Activated CD8-positive, alpha-beta memory T cell treated with anti-CD3 and anti-CD28 coated beads for 24 hours (primary cell): ENCODE data around the gene BPTF.
"Not testable (repeated sequence)": the region's sequence is repeated elsewhere in the genome, so short reads cannot be mapped to it uniquely, and the experiment has no call there.

Experiments used
- DNase-seq: peaks from one replicate; pipeline ENCODE4 v3.0.0-alpha.2; 2020

BPTF gene

DNA sequence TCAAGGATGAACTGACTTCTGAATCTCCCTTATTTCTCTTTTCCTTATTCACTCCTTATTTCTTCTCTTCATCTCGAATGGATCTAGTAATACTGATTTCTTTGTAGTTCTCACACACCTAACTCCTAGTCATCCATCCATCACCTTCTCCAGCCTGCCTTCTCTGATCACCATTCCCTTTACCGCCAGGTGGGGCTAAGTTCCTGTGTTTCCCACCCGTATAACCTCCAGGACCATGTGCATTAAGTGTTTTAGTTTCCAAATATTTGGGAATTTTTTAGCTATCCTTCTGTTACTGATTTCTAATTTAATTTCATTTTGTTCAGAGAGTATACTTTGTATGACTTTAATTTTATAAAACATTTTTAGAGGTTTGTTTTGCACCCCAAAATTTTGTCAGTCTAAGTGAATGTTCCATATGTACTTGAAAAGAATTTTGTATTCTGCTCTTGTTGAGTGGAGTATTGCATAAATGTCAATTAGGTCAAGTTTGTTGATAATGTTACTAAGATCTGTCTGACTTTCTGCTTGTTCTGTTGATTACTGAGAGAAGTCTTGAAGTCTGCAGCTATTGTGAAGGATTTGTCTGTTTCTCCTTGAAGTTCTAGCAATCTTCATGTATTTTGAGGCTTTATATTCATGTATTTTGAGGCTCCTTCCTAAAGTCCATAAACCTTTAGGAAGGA is 8.8 kb downstream of the BPTF start:
- no peak for DNase-seq

- DNase-seq: no peak
Measured at GRCh38 chr17:67834634-67835033, 9.3 kb downstream of the BPTF start.

DNA sequence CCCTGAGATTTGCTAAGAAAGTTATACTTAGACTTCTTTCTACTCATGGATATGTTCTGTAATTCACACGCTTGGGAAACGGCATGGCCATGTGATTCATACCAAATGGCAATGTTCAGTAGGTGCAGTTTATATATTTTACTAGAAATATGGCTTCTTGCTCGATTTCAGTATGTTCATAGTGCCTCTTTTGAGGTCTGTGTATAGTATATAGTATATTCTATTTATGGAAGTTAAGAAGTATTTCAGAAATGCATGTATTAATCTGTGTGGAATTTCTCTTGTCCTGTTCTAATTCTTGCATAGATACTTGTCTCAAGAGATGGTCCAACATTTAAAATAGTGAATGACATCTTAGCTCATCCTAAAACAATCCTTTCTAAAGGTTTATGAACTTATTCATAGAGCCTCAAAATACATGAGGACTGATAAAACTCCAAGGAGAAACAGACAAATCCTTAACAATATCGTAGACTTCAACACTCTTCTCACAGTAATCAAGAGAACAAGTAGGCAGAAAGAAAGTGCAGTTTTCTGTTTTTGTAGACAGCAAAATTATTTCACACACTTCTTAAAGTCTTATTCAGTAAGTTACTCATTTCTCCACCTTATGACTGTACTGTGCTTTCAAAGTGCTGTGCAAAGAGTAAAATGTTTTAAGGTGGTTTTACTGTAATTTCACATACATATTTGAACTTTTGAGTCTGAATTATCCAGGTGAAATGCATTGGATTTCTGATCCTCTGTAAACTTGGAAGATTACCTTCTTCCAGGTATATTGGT is 11.1 kb downstream of the BPTF start:
- DNase-seq: no peak

- DNase-seq: no peak
Measured at GRCh38 chr17:67837965-67838364, 12.7 kb downstream of the BPTF start.

DNA sequence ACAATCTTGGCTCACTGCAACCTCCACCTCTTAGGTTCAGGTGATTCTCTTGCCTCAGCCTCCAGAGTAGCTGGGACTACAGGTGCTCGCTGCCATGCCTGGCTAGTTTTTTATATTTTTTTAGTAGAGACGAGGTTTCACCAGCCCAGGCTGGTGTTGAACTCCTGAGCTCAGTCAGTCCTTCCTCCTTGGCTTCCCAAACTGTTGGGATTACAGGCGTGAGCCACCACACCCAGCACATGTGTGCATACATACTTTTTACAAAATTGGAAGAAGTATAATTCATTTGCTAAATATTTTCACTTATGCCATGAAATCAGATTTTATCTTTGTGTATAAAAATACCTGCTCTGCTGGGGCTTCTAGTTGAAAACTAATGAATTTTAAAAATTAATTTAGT is 13.2 kb downstream of the BPTF start:
- DNase-seq: no peak

DNA sequence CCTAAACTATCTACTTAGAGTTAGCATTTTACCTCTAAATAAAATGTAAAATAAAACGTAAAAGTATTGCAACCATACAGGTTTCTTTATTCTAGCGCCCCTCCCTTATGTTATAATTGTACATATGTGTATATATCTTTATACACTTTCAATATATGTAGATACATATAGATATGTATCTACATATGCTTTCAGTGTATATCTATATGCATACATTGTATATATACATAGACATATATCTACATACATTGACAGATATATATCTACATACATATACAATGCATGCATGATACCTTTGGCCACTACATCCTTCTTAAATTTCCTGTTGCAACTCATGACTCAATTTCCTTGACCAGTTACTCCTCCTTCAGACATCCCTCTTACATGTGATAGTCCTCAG is 16.7 kb downstream of the BPTF start:
- no peak for DNase-seq

DNA sequence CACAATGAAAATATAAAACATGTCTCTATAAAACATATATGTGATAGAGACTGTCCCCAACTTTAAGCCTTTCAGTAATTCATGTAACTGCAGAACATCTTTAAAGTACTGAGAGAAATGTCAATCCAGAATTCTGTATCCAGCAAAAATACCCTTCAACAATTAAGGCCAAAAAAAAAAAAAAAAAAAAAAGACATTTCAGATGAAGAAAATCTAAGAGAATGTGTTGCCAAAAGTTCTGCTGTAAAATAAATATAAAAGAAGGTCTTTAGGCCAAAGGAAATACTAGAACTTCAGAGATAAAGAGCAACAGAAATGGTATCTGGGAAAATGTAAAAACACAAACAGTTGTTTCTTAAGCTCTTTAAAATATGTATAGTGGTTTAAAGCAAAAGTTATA is 17.3 kb downstream of the BPTF start:
- DNase-seq: no peak

DNA sequence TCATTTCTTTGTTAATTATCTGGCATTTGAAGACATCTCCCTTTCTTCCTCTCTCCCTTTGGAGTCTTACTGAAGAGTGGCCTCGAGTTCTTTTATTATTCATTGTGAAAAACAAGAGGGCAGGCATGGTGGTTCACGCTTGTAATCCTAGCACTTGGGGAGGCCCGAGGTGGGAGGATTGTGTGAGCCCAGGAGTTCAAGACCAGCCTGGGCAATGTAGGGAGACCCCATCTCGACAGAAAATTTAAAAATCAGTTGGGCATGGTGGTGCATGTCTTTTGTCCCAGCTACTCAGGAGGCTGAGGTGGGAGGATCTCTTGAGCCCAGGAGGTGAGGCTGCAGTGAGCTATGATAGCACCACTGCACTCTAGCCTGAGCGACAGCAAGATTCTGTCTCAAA is 20.1 kb downstream of the BPTF start:
- DNase-seq: no peak

GRCh38 chr17:67848189-67848588 is 22.9 kb downstream of the BPTF start:
- DNase-seq: not testable (repeated sequence)

DNA sequence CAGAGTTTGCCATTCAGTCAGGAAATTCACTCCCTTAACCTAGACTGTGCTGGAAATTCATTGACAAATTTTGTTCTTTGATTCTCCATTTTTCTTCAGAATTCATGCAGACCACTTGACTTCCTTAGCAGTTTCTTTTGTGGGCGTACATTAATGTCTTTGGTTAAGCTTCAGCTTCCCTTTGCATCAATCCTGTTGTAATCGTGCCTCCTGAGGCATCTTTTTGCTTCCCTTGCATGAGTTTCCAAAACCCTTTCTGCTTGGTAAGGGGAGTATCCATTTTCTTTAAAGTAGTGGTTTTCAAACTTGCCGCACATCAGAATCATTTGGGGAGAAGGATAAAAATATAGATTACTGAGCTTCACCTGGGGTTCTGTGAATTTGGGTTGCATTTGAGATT is 23.5 kb downstream of the BPTF start:
- not testable (repeated sequence) for DNase-seq

- no peak for DNase-seq
Measured at GRCh38 chr17:67850991-67851631, 25.8 kb downstream of the BPTF start.

DNA sequence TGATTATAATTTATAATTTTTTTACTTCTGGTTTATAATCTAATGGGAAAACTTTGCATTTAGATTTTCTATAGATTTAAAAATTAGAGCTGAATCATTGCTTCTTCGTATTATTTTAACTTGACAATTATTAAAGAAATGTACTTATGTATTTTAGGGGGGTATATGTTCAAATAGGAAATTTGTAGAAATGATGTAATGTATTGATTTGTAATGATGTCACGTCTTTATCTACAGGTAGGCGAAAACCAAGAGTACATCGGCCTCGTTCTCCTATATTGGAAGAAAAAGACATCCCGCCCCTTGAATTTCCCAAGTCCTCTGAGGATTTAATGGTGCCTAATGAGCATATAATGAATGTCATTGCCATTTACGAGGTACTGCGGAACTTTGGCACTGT is 28.4 kb downstream of the BPTF start:
- DNase-seq: no peak

- DNase-seq: no peak
Measured at GRCh38 chr17:67854378-67854777, 29.1 kb downstream of the BPTF start.

DNA sequence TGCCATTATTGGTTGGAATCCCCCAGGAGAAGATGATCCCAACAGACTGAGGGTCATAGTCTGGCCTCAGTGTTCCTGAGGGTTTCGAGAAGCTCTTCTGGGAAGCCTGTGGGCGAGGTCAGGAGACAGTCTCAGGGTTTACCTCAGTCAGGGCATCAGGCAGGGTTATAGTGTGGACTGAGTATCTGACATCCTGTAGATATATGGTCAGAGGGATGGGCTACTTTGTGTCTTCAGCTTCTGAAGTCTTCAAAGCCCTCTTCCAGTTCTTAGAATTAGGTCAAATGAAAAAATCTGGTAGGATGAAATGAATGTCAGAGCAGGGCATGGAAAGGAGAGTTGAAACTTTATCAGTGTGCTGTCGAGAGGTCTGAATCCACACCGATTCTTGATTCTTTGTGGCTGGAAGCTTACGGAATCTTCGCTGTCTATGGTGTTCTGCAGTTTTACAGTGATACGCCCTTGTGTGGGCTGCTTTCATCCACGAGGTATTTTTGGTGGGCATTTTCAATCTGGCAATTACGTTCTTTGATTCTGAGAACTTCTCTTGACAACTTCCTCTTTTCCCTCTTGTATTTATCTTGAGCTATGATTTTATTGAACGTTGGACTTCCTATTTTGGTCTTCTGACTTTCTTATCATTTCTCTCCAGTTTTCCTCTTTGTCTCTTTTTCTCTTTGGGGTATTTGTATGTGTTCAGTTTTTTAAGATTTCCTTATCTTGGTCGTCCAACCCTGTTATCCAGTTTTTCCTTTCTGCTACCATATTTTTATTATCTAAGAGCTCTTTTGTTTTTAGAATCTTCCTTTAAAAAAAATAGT is 30.4 kb downstream of the BPTF start:
- no peak for DNase-seq

DNA sequence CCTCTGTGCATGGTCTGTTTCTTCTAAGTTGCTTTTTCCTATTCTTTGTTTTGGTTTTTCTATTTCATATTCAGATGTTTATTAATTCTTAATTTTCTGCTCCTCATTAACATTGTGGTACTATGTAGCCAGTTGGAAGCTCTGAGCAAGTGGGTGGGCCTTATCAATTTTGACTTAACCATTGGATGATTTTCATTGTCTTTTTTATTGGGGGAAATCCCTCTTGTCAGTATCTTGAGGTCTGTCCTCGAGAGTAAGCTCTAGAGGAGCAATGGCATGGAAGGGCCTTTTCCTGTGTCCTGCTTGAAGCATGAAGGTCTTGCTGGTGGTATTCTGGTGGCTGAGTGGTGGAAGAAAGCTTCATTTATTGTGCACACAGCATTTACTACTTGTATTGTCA is 31.1 kb downstream of the BPTF start:
- not testable (repeated sequence) for DNase-seq

- no peak for DNase-seq
Measured at GRCh38 chr17:67862614-67863217, 37.4 kb downstream of the BPTF start.

- no peak for DNase-seq
Measured at GRCh38 chr17:67863624-67864247, 38.4 kb downstream of the BPTF start.

- no peak for DNase-seq
Measured at GRCh38 chr17:67865438-67865837, 40.1 kb downstream of the BPTF start.

GRCh38 chr17:67867591-67867990 is 42.3 kb downstream of the BPTF start:
- DNase-seq: no peak

GRCh38 chr17:67868176-67868575 is 42.9 kb downstream of the BPTF start:
- DNase-seq: no peak

- no peak for DNase-seq
Measured at GRCh38 chr17:67879662-67880061, 54.4 kb downstream of the BPTF start.

DNA sequence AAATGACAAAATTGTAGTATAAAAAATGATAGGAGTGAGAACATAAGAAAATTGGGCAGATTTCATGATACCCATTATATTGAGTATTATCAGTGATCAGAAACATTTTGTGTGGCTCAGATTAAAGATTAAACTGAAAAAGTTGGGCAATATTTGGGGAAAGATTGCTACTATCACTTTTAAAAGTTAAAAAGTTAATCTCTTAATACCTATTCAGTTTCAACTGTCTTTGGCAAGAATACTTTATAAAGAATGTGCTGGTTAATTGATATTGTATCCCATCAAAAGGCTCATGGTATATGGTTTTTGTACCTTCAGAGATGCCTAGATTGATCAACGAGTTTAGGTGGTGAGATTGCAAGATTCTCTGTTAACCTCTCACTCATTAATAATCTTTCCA is 55.8 kb downstream of the BPTF start:
- no peak for DNase-seq
